Smooth muscle cell of the pulmonary artery (primary cell): Measurements from ENCODE around the gene SOST. TPM values are rescaled to one million over a fixed set of nuclear protein-coding genes. Genes with fewer than 3 reads are reported as not detected.

Experiments
- total RNA-seq: library from RNA; depleted of rRNA; stranded (reverse); fragments of >200 nt; gene quantifications from 2 replicates; pipeline ENCODE4 v1.2.3, GENCODE V29; 2014

Gene SOST
- 8.8 and 20.9 TPM in 2 replicates for total RNA-seq

DNA sequence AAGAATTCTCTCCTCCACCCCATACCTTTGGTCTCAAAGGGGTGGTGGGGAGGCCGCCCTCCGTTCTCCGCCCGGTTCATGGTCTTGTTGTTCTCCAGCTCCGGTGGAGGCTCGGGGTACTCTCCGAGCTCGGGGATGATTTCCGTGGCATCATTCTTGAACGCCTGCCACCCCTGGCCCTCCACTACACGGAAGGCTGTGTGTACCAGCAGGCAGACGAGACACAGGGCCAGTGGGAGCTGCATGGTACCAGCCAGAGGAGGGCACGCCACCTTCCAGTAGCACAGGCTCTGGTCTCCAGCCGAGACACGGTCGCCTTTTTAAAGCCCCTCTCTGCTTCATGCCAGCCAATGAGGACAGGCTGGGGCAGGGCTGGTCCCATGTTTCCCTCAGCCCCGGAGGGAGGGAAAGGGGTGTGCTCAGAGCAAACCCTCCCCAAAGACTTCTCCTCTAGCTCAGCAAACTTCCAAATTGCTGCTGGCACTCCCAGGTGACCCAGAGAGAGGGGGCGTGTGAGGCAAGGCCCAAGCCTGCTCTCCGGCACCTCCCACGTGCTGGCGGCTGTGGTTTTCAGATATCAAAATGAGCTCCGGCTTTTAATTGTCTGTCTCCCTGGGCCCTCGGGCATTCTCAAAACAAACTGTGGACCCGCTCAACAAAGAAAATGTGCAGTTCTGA is at the start of gene SOST:
SOST (minus strand) TSS at position 295 of the 678 bp plus-strand sequence; CDS start at position 245, 50 bp downstream.

DNA sequence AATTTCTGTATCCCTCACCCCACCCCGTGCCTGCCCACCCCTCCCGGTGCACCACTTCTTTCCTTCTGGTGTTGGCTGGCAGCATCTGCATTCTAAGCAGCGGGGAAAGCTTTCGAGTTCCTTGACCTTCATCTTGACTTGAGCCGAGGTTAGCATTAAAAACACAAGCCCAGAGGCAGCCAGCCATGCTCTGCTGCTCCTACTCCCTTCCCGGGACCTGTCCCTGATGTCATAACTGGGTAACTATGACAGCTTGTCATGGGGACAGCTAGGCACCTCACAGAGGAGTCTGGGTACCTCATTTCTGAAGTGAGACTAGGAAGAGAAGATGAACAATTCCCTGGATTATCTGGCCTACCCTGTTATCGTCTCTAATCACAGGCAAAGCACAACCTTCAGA is 21.5 kb upstream of the SOST start, which contains the start of gene CFAP97D1:
CFAP97D1 (plus strand) TSS at position 301 of the 400 bp plus-strand sequence; CDS start at position 329, 28 bp downstream.

DNA sequence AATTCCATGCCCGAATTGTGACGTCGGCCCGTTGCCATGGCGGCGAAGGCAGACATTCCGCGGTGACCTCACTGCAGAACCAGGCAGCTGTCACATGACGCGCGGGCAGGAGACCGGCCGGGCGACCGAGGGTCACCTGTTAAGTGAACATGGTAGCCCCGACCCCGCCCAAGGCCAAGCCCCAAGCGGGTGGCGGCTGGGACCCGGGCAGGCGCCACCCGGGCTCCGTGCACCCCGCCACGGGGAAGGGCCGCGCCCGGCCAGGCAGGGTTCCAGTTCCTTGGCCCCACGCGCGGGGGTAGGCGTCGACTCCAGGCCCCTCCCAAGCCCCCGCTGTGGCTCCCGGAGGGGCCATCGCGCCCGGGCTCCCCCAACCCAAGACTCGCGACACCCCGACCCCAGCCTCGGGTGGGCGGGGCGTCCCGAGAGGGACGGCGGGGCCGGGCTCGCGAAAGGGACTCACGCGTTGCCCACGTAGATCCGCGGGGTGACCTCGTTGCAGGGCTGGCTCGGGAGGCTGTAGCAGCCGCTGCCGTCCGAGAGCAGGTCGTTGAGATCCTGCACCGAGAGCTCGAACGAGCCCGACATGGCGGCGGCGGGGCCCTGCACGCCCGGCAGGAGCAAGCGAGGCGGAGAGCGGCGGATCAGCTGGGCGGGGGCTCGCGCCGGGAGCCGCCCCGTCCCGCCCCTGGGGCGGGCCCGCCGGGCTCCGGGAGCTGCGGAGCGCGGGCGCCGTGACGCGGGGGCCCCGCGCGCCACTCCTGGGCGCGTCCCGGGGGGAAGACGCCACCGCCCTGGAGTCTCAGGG is 19.9 kb upstream of the SOST start, which contains the start of gene DUSP3:
DUSP3 (minus strand) TSS at position 641 of the 808 bp plus-strand sequence; CDS start at position 588, 53 bp downstream.

Other genes starting within 250 kb of the SOST start
- 1.2 and 1.3 TPM in 2 replicates for gene ETV4, start 212.5 kb downstream of the SOST start, total RNA-seq
- gene MEOX1, start 96.9 kb downstream of the SOST start, total RNA-seq, result 0.07 TPM in 1 of 2 replicates, not detected in the other
- 68.1 and 92.4 TPM in 2 replicates for gene DUSP3, start 20.2 kb upstream of the SOST start, total RNA-seq
- gene CFAP97D1, start 21.6 kb upstream of the SOST start, total RNA-seq, result under 0.01 TPM in 1 of 2 replicates, not detected in the other
- gene MPP3, start 74.4 kb upstream of the SOST start, total RNA-seq, result 9.2 and 18.6 TPM in 2 replicates
- not detected in 2 replicates for gene CD300LG, start 88.4 kb upstream of the SOST start, total RNA-seq
- 5.1 and 10.7 TPM in 2 replicates for gene MPP2, start 148.7 kb upstream of the SOST start, total RNA-seq
- gene PPY, start 183.7 kb upstream of the SOST start, total RNA-seq, result not detected in 2 replicates
- not detected in 2 replicates for gene PYY, start 195.1 kb upstream of the SOST start, total RNA-seq
- 1.0 and 2.7 TPM in 2 replicates for gene NAGS, start 245.8 kb upstream of the SOST start, total RNA-seq